Measurements from ENCODE around the gene PIM3. TPM values are rescaled to one million over a fixed set of nuclear protein-coding genes. Genes with fewer than 3 reads are reported as not detected.

PIM3 gene
- total and polyA plus RNA-seq, 2 of the 8 experiments (the other 6 are each of a cell fraction or from before 2014, with no cell fraction given) = 22.6 to 30.0 TPM

DNA sequence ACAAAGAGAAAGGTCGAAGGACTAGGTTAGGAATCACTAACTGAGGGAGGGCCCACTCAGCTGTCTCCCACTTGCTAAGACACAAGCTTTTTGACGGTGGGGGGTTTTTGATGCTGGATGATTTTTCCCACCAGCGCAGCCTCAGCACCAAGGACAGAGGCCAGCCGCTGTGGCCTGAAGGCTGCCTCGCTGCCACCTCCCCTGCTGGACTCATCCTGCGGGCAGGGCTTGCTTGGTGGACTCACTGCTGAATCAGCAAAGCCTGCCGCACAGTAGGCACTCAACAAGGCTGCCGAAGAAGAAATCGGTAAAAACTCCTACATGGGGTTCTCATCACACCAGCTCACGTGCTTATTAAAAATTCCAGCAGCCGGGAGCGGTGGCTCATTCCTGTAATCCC lies 45.0 kb upstream of the PIM3 start (continued):
- TF ChIP-seq MAFK (IDR thresholded peaks at IDR 0.05; ENCODE audit: low read depth, low read length) (peak; percentile 77; the same call in 1 of the 2 replicates), HDAC6 (IDR thresholded peaks at IDR 0.05; ENCODE audit: low read depth, low read length) (no peak), GTF2F1 (IDR thresholded peaks at IDR 0.05; ENCODE audit: borderline replicate concordance, low read depth, low read length) (no peak), CREB1 (IDR thresholded peaks at IDR 0.05) (no peak)
- TF ChIP-seq, protein P1, sequence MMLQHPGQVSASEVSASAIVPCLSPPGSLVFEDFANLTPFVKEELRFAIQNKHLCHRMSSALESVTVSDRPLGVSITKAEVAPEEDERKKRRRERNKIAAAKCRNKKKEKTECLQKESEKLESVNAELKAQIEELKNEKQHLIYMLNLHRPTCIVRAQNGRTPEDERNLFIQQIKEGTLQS (IDR thresholded peaks at IDR 0.05; ENCODE audit: insufficient read depth, low read depth, low read length) = no peak
- TF ChIP-seq, protein P2, sequence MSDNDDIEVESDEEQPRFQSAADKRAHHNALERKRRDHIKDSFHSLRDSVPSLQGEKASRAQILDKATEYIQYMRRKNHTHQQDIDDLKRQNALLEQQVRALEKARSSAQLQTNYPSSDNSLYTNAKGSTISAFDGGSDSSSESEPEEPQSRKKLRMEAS (IDR thresholded peaks at IDR 0.05) = no peak
- TF ChIP-seq, protein P3, sequence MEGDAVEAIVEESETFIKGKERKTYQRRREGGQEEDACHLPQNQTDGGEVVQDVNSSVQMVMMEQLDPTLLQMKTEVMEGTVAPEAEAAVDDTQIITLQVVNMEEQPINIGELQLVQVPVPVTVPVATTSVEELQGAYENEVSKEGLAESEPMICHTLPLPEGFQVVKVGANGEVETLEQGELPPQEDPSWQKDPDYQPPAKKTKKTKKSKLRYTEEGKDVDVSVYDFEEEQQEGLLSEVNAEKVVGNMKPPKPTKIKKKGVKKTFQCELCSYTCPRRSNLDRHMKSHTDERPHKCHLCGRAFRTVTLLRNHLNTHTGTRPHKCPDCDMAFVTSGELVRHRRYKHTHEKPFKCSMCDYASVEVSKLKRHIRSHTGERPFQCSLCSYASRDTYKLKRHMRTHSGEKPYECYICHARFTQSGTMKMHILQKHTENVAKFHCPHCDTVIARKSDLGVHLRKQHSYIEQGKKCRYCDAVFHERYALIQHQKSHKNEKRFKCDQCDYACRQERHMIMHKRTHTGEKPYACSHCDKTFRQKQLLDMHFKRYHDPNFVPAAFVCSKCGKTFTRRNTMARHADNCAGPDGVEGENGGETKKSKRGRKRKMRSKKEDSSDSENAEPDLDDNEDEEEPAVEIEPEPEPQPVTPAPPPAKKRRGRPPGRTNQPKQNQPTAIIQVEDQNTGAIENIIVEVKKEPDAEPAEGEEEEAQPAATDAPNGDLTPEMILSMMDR (IDR thresholded peaks at IDR 0.05; ENCODE audit: control extremely low read depth in 1 of 3, insufficient read depth in 1 of 3, low read depth in 1 of 3, low read length in 3 of 3) = peak in 1 of 3 experiments; percentile 1; a peak in 1 of 4 replicates

All from H1 (cell line).